HG03066 (cell line): ENCODE data around the gene CD38.
A peak's percentile ranks its signal among the peaks of the same experiment; 100 is the strongest.
"Not testable (repeated sequence)": the region's sequence is repeated elsewhere in the genome, so short reads cannot be mapped to it uniquely, and the experiment has no call there.

Experiments
- ATAC-seq: cut with Tn5 transposase; IDR thresholded peaks from one replicate; pipeline ENCODE4 v1.9.1; 2021; ENCODE audit warnings: low read depth; ENCODE audit not compliant: unreplicated experiment

Gene CD38

GRCh38 chr4:15778289-15779241 lies at the start of gene CD38:
CD38 (plus strand) TSS chr4:15778328; CDS start chr4:15778415, 87 bp downstream.
- ATAC-seq, result peak; percentile 79

- no peak for ATAC-seq
These were observed 48.1 kb upstream of the CD38 start for GRCh38 chr4:15729910-15730533.

GRCh38 chr4:15733061-15733460 lies 45.1 kb upstream of the CD38 start:
- not testable (repeated sequence) for ATAC-seq

- ATAC-seq, result no peak
These were observed 42.6 kb upstream of the CD38 start for GRCh38 chr4:15735536-15735935.

- ATAC-seq, result no peak
These were observed 41.5 kb upstream of the CD38 start for GRCh38 chr4:15736514-15737050.

- no peak for ATAC-seq
These were observed 40.9 kb upstream of the CD38 start for GRCh38 chr4:15737255-15737654.

- no peak for ATAC-seq
These were observed 39.3 kb upstream of the CD38 start for GRCh38 chr4:15738877-15739276.

GRCh38 chr4:15740764-15741404 lies 37.2 kb upstream of the CD38 start:
- ATAC-seq, result no peak

GRCh38 chr4:15742083-15742582 lies 36.0 kb upstream of the CD38 start:
- ATAC-seq, result no peak

- no peak for ATAC-seq
These were observed 35.5 kb upstream of the CD38 start for GRCh38 chr4:15742637-15743036.

- ATAC-seq, result no peak
These were observed 34.0 kb upstream of the CD38 start for GRCh38 chr4:15744016-15744545.

- ATAC-seq, result no peak
These were observed 32.0 kb upstream of the CD38 start for GRCh38 chr4:15746110-15746509.

GRCh38 chr4:15749001-15749400 lies 29.1 kb upstream of the CD38 start:
- ATAC-seq, result no peak

- no peak for ATAC-seq
These were observed 27.0 kb upstream of the CD38 start for GRCh38 chr4:15751153-15751552.

GRCh38 chr4:15753081-15753480 lies 25.0 kb upstream of the CD38 start:
- no peak for ATAC-seq

GRCh38 chr4:15753786-15754185 lies 24.3 kb upstream of the CD38 start:
- ATAC-seq, result no peak

GRCh38 chr4:15754323-15754722 lies 23.8 kb upstream of the CD38 start:
- no peak for ATAC-seq

GRCh38 chr4:15755321-15756155 lies 22.6 kb upstream of the CD38 start:
- peak; percentile 15 for ATAC-seq

- ATAC-seq, result peak; percentile 85
These were observed 21.7 kb upstream of the CD38 start for GRCh38 chr4:15756361-15756861.

GRCh38 chr4:15757054-15757453 lies 21.1 kb upstream of the CD38 start:
- ATAC-seq, result no peak
